DMS114 treated with DMSO at 0.1 percent for 48 hours (cell line): Measurements from ENCODE around the gene CDCA7L.
"Not testable (repeated sequence)": the region's sequence is repeated elsewhere in the genome, so short reads cannot be mapped to it uniquely, and the experiment has no call there.

ENCODE experiments used
- DNase-seq: peaks from one replicate; lab custom pipeline; 2025; ENCODE audit not compliant: unreplicated experiment; lab: John Stamatoyannopoulos, UW

The CDCA7L gene

DNA sequence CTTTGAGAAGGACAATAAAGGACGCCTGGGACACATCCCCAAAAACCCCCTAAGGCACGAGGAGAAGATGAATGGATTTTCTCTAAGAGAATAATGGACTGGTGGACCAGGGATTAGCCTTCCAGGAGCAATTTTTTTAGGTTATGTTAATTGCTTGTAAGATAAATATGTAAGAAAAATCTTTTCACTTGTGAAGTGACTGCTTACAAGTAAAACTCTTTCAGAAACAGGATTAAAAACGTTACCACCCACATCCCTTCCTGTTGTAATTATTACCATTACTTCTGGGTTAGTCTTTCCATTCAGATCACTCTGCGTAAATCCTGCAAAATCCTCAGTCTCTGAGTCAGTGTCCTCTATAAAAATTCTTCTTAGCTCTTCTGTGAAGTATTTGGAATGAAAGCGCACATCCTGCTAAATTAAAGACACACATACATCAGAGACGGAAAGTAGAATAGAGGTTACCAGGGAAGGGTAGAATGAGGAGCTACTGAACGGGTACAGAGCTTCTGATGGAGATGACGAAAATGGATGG lies 34.3 kb downstream of the CDCA7L start:
- no peak for DNase-seq

DNA sequence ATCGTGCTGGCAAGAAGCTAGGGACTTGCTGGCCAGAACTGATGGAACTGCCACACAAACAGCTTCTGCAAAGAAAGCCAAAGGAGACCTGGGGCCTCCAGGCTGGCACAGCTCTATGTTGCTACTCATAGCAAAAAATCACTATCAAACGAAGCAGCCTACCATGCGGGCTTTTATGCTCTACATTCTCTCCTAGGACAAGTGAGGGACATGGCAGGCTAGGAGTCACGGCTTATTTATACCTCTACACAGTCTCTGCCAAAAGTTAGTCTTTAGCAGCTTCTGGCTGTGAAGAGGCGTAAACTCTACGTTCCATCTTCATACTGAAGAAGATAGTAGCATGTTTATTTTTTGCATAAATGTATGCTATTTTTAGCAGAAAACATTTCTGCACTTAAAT lies 35.4 kb downstream of the CDCA7L start:
- no peak for DNase-seq

DNA sequence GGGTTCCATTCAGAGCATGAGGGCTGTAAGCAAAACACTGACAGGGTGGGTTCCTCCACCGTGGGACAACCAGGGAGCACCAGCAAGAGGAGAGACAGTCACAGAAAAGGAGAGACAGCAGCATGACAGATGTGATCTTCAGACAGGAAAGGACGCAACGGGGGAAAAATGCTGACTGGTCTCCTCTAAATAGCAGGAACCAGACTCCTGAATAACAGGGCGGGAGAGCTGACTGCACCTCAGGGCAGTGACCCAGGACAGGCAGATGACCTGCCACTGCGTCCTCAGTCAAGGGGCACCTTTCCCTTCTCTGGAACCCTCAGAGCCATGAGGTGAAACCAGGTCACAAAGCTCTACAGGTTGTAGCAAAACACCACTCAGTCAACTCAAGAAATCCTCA lies 37.0 kb downstream of the CDCA7L start:
- DNase-seq: no peak

DNA sequence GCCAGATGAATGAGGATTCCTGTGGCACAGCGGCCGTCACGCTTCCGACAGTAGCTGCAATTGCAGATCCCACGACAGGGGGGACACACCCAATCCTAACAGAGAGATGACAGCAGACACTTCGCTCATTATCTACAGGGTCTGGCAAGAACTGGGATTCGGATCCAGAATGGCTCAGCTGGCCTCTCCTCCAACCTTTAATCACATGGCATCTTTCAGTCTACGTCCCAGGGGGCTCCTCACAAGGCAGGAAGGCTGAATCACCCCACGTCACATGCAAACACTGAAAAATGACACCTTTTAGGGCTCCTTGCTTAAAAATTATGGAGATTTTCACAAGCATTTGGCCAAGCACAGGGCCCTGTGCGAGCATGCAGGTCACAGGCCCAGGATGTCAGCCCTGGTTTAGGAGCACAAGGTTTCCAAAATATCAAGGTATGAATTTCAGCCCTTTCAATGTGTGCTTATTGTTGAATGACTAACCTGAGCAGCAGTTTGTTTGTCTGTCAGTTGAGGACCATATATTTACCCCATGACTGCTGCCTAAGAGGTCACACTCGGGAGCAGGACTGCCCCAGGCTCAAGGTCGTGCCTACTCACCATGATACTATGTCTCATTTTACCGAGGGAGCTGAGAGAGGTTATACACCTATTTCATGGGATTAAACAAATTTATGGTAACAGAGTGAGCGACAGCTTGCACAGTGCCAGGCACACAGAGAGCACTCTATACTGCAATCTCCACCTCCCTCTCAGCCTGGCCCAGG lies 42.5 kb downstream of the CDCA7L start:
- no peak for DNase-seq

DNA sequence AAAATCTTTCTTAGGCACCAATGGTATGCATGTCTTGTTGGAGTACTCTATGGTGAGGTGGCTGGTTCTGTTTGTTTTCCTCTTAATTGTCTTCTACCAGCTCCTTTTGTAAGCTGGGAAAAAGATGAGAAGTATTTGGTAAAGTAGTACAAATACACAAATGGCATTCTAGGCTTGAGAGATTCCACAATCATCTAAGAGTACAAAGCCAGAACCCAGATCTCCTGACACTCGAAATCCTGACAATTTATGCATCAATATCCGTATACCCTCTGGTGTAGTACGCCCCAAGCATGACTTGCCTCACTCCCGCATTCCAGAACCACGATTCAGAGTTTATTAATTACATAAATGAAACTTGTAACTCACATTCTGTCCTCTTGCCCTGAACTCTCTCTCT lies 43.5 kb downstream of the CDCA7L start:
- DNase-seq: no peak

DNA sequence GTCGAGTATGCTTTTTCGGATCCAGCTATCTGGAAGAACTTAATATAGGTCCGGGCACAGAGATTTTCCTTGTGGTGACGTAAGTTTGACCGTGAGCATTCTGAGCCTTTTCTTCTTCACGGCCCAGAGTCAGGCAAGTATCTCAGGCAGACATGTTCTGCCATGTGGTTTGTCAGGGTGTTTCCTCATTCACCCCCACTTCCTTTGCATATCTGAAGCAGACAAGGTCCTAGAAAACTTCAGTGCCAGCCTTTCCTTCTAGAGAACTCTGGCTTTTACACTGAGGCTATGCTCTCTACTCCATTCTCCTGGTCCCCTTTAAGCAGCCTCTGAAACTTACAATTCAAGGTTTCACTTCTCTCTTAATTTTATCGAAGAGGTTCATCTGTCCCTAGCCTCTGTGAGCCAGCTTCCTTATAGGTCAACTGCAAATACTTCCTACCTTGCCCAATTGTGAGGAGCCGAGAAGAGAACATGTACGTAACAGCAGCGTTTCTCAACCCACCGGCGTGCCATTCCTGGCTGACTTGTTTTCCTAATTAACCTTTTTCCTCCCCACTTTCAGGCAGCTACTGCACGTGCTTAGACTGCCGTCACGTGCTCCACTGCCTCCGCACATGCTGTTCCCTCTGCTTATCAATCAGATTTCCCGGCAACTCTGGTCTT lies 47.3 kb downstream of the CDCA7L start:
- no peak for DNase-seq

DNA sequence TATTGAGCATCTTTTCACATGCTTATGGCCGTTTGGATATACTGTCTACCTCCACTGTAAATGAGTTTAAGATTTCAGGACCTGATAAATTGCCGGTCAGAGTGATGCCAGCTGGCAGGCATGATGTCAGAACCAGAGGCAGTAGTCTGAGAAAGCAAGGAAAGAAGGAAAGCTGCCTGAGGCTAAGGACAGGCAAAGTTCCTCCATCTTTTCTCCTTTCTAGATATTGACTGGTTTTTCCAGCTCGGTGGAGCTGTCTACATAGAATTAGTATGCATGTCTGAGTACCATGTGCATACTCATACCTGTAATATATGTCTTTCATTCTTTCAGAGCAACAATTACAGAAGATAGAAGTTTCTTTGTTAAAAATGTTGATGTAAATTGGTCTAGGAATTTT lies 52.3 kb downstream of the CDCA7L start:
- DNase-seq: no peak

DNA sequence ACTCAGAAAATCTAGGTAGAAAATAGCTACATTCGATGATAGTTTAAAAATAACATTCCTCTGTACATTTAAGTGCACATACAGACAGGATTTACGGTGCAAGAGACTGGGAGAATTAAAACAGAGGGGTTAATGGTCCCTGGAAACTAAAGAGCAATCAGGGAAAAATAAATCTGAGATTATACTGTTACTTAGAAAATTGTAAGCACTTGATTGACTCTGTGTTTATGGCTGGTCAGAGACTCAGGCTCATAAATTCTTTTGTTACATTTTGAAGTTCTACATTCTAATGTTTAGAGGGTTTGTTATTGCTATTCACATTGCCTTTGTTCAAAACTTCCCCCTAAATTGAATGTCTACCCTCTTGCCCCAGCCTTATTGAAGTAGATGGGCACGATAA lies 54.4 kb downstream of the CDCA7L start:
- no peak for DNase-seq

DNA sequence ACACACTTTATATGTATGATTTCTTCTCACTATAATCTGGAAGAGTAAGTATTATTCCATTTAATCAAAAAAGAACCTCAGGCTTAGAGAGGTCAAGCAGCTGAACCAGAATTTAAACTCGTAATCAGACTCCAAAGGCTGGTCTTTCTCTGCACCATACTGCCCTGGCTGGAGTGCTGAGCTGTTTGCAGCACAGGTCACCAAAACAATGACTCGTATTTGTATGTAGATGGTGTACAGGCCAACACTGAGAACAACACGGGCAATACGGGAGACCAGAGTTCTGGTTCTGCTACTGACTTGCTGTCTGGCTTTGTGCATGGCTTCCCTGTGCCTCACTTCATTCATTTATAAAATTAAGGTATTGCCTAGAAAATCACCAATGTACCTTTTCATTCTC lies 57.9 kb downstream of the CDCA7L start:
- no peak for DNase-seq

DNA sequence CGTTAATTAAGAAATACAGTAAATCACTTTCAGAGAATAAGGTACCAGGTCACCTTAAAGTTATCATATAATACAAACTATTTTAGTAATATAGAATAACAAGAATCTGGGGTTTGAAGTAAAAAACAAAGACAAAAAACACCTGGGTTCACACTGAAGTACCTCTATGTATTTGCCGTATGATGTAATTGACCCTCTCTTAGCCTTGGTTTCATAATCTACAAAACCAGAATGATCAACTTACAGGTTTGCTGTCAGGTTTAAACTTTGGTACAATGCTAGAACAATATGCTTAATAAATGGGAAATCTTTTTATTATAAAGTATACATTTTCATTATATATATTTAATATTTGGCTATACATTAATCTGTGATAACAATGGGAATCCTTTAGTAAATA lies 58.3 kb downstream of the CDCA7L start:
- DNase-seq: no peak

DNA sequence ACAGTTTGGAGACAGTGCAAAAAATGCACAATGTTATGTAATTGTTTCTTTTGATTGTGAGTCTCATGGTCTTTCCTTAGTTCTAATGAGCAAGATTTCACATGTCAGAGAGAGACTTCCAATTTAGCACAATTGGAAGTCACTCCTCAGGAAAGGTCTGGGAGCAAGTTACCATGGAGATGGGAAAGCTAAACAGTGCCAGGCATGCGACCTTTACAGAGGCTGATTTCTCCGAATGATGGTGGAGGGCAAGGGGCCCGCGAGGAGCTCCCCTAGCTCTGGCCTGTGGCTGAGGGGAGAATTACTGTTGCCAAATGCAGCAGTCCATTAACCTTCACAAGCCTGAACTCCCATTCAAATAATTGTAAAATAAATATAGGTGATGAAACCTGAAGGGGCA lies 59.3 kb downstream of the CDCA7L start:
- DNase-seq: no peak

DNA sequence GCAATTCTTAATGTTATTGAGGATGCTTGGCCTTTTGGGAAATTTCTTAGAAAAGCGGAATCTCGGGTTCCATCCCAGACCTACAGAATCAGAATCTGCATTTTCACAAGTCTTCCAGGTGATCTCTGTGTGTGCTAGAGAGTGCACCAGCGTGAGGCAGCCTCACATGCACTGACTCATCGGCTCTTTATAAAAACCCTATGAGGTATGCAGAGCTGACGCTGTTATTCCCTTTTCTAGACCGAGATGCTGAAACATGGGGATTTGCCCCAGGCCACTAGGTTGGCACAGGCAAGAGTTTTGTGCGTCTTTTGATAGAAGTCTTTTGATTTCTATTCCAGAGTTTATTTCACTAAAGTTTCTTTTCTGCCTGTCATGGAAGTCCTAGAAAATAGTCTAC lies 61.2 kb downstream of the CDCA7L start:
- no peak for DNase-seq

DNA sequence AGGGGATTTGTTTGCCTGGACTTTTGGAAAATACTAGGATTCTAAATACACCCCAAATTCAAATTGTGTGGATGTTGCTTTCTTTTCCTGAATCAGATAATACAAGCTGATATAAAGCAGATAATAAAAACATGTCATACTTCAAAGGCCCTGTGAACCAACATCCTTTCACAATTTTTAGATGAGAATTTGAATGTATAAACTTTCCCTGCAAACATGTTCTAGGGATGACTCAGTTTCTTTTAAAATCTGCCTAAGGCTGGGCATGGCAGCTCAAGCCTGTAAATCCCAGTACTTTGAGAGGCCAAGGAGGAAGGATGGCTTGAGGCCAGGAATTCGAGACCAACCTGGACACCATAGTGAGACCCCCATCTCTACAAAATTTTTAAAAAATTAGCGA lies 62.2 kb downstream of the CDCA7L start:
- DNase-seq: not testable (repeated sequence)

DNA sequence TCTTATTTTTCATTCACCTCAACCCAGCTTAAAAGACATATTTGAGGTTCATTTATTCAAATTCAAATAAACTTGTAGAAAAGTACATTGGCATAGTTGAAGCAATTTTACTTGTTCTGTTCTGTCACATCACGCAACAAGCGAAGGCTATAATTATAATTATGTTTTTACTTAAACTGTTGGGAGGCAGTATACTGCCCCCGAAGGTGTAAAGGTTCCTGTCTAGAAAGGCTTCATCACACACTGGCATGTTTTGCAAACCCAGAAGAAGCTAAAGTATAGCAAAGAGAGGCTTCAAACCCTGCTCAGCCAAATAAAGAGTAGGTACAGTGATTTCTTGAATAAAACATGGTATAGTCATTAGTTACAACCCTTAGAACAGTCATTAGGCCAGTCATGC lies 62.6 kb downstream of the CDCA7L start:
- no peak for DNase-seq

DNA sequence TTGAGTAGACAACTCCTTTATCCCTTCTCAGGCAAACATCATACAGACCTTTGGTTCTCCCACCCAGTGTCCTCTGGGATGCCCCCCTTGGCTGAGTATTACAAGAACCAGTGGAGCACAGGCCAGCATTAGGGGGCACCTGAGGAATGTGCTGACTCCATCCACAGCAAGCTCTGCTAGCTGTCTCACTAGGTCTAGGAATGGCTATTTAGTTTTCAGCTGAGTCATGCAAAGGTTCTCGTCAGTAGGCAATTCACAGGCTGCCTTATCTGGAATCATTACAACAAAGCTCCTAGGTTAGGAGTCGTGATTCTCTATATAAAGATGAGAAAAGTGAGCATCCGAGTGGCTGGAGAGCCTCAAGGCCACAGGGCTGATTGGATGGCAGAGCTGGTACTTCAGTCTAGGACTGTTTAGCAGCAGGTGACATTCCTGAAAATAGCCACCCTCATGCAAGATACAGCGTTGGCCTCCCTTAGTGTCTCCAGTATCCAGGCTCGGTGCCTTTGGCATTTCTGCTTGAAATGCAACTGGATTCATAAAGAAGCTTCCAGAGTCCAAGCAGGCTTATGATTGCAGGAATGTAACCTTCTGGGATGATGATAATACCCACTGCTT lies 75.8 kb downstream of the CDCA7L start:
- DNase-seq: no peak

DNA sequence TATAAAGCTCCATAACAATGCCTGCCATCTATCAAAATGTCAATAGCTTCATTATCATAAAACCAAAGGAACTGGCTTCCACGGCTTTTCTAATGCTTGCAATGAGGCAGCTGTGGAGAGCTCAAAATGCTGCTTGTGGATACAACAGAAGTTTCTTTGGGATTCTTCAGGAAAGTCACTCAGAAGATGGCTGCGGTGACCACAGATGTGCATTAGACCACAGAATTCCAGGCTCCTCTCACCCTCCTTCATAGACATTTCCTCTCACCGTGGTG lies 77.2 kb downstream of the CDCA7L start:
- no peak for DNase-seq

DNA sequence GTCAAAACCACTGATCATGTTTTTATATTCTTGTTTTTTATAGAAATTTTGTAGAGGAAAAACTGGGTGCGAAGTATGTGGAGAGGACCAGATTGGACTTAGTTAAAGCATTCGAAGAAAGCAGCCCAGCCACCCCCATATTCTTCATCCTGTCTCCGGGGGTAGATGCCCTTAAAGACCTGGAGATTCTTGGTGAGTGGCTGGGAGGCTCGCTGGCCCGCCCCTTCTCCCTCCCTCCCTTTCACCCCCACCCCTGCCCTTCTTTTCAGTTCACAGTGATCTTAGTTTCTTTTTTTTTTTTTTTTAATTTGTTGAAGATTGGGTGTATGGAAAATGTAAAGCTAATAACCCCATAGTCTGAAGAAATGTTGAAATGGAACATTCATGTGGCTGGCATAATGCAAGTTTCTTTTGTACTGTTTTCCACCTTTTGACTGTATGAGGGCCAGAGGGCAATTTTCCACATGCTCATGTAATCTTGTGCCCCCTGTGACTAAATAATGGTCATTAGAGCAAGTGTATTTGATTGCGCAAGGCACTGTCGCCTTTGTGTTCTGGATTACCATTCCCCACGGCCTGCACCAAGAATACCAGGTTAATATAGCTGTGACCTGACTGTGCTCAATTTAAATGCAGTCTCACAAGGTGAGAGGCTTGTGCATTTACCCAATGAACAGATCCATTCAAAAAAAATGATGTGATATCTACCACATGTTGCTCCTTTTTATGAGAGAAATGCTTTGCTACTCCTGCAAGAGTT lies 77.7 kb downstream of the CDCA7L start:
- no peak for DNase-seq

DNA sequence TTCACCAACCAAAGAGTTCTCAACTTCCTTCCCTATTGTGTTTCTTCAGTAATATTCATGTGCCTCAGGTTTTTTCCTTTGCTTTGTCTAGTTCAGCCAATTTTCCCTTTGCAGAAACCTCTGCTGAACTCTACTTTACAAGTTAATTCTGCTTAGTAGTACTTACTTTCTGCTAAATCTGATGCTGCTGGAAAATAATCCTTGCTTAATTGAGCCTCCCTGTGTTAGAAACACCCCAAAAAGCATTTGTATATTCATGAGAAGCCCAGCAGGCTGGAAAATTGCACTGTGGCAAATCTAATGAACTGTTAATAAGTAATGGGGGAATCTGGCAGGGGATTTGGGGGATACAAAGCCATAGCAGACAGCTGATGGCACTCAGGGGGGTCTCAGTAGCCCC lies 78.5 kb downstream of the CDCA7L start:
- DNase-seq: no peak

DNA sequence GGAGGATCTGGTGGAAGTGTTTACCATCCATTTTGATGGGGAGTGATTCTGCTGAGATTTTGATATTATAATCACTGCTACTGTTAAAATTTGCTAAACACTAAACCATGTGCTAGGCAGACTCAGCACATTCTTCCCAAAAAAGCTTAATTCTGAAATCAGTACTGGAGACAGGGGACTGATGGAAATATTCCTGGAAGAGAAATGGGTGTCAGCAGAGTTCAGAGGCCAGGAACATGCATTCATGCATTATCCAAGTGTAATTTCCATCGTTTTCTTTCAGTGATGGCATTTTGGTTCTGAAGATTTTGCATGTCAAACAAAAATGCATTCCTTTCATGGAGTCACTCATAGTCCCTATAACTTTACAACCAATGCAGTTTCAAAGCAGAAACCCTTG lies 79.0 kb downstream of the CDCA7L start:
- no peak for DNase-seq

DNA sequence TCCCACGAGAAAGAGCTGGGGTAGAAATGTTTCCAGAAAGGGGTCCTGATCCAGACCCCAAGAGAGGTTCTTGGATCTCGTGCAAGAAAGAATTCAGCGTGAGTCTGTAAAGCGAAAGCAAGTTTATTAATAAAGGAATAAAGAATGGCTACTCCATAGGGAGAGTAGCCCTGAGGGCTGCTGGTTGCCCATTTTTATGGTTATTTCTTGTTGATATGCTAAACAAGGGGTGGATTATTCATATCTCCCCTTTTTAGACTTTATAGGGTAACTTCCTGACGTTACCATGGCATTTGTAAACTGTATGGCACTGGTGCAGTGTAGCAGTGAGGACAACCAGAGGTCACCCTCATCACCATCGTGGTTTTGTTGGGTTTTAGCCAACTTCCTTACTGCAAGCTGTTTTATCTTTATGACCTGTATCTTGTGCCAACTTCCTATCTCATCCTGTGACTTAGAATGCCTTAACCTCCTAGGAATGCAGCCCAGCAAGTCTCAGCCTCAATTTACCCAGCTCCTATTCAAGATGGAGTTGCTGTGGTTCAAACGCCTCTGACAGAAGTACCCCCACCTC lies 80.0 kb downstream of the CDCA7L start:
- not testable (repeated sequence) for DNase-seq

DNA sequence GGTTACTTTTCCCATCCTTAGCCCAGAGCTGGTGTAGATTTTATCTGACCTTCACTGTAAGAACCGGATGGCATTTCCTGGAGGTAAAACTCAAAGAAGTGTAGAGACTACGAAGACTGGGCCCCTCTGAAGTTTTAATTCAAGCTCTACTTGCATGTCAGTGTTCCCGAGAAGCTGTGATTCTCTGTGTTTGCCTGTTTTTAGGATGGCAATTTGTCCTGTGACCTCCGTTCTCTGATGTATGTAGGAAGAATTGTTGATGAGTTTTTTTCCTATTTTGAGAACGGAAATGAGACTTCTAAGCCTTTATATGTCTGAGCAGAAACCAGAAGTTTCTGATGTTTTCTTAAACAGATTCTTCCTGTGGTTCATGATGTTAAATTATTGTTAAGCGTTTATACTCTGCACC lies 94.1 kb downstream of the CDCA7L start:
- no peak for DNase-seq
